Cardiac muscle cell (in vitro differentiated cells and primary cell): Measurements from ENCODE around the gene CCBE1. TPM values are rescaled to one million over a fixed set of nuclear protein-coding genes. Genes with fewer than 3 reads are reported as not detected.

Source experiments
- DNase-seq, 2 donors: peaks; one replicate each; pipeline versions ENCODE4 v3.0.0 to v3.0.0-alpha.2; 2010 to 2017; ENCODE audit warnings: low read depth in 1 of 2, low spot score in 1 of 2
- H3K27ac ChIP-seq: fragments of 200-600 bp; sonication (generic); 2 replicates; pipeline ENCODE4 v1.5.1; 2016
- H3K27me3 ChIP-seq: fragments of 200-600 bp; sonication (generic); 2 replicates; pipeline ENCODE4 v1.6.0; 2016; ENCODE audit warnings: control low read depth
- H3K36me3 ChIP-seq: fragments of 200-600 bp; sonication (generic); 2 replicates; pipeline ENCODE4 v1.5.1; 2016; ENCODE audit warnings: control low read depth
- H3K4me1 ChIP-seq: fragments of 200-600 bp; sonication (generic); 2 replicates; pipeline ENCODE4 v1.8.1; 2017; ENCODE audit warnings: low read depth, mild to moderate bottlenecking, mixed run types
- H3K4me3 ChIP-seq: fragments of 200-600 bp; sonication (generic); 2 replicates; pipeline ENCODE4 v1.5.1; 2016; ENCODE audit warnings: mild to moderate bottlenecking
- H3K9me3 ChIP-seq: fragments of 200-600 bp; sonication (generic); 2 replicates; pipeline ENCODE4 v1.5.1; 2017; ENCODE audit warnings: low read depth, mild to moderate bottlenecking, control low read depth
- CTCF ChIP-seq: IDR thresholded peaks from 2 replicates; pipeline ENCODE4 v1.5.1; 2012; ENCODE audit warnings: low read depth, mild to moderate bottlenecking, low read length
- polyA plus RNA-seq: library from polyadenylated mRNA; unstranded; fragments of >200 nt; fragmentation: Nextera tagmentation; extraction: Ambion mirVana; gene quantifications from 2 replicates; pipeline ENCODE4 v1.2.1, GENCODE V29; 2016
- total RNA-seq: library from RNA; depleted of rRNA; stranded (reverse); fragments of >200 nt; gene quantifications from 2 replicates; pipeline ENCODE4 v1.2.3, GENCODE V29; 2016

CCBE1 gene
- total and polyA plus RNA-seq, 2 experiments from 2014 or later = 1.5 to 3.7 TPM

- no peaks in the 10 kb centered on the region for H3K36me3 ChIP-seq
- peaks cover 22% of the 10 kb centered on the region for H3K4me1 ChIP-seq
- H3K9me3 ChIP-seq = no peaks in the 10 kb centered on the region
- H3K27me3 ChIP-seq = no peaks in the 10 kb centered on the region
- DNase-seq = no peak
- no peak for TF ChIP-seq CTCF
- H3K27ac ChIP-seq = no peak overlapping the region
- no peak overlapping the region for H3K4me3 ChIP-seq
Observed at GRCh38 chr18:59456657-59457056, 240.6 kb downstream of the CCBE1 start.

GRCh38 chr18:59455728-59456276 lies 241.4 kb downstream of the CCBE1 start:
- no peak for TF ChIP-seq CTCF
- H3K4me1 ChIP-seq = peaks cover 22% of the 10 kb centered on the region
- H3K9me3 ChIP-seq = no peaks in the 10 kb centered on the region
- no peak overlapping the region for H3K27ac ChIP-seq
- DNase-seq = peak in 1 of 2 donors; percentile 18
- H3K27me3 ChIP-seq = no peaks in the 10 kb centered on the region
- H3K36me3 ChIP-seq = no peaks in the 10 kb centered on the region
- no peak overlapping the region for H3K4me3 ChIP-seq

- H3K27ac ChIP-seq = peak overlapping the region; percentile 28
- no peaks in the 10 kb centered on the region for H3K36me3 ChIP-seq
- peaks cover 20% of the 10 kb centered on the region for H3K4me1 ChIP-seq
- no peak for TF ChIP-seq CTCF
- peak; percentile 33 to 73 for DNase-seq
- no peaks in the 10 kb centered on the region for H3K9me3 ChIP-seq
- no peak overlapping the region for H3K4me3 ChIP-seq
- H3K27me3 ChIP-seq = no peaks in the 10 kb centered on the region
Observed at GRCh38 chr18:59454909-59455727, 242.1 kb downstream of the CCBE1 start.

GRCh38 chr18:59453468-59453961 lies 243.7 kb downstream of the CCBE1 start:
- Histone ChIP-seq H3K27ac (no peak overlapping the region), H3K9me3 (no peaks in the 10 kb centered on the region), H3K4me3 (no peak overlapping the region), H3K4me1 (peaks cover 9% of the 10 kb centered on the region), H3K36me3 (no peaks in the 10 kb centered on the region), H3K27me3 (no peaks in the 10 kb centered on the region)
- TF ChIP-seq CTCF = no peak
- no peak for DNase-seq

GRCh38 chr18:59451963-59452362 lies 245.3 kb downstream of the CCBE1 start:
- no peak for TF ChIP-seq CTCF
- Histone ChIP-seq H3K27me3 (no peaks in the 10 kb centered on the region), H3K4me1 (peaks cover 9% of the 10 kb centered on the region), H3K9me3 (no peaks in the 10 kb centered on the region), H3K27ac (no peak overlapping the region), H3K36me3 (no peaks in the 10 kb centered on the region), H3K4me3 (no peak overlapping the region)
- no peak for DNase-seq
